ENCODE measurements around the gene TUSC2. TPM values are rescaled to one million over a fixed set of nuclear protein-coding genes. Genes with fewer than 3 reads are reported as not detected.

Gene TUSC2
- total and polyA plus RNA-seq, 9 of the 15 experiments (the other 6 are each of a cell fraction or from before 2014, with no cell fraction given) = 2.8 to 67.5 (median 25.8) TPM

DNA sequence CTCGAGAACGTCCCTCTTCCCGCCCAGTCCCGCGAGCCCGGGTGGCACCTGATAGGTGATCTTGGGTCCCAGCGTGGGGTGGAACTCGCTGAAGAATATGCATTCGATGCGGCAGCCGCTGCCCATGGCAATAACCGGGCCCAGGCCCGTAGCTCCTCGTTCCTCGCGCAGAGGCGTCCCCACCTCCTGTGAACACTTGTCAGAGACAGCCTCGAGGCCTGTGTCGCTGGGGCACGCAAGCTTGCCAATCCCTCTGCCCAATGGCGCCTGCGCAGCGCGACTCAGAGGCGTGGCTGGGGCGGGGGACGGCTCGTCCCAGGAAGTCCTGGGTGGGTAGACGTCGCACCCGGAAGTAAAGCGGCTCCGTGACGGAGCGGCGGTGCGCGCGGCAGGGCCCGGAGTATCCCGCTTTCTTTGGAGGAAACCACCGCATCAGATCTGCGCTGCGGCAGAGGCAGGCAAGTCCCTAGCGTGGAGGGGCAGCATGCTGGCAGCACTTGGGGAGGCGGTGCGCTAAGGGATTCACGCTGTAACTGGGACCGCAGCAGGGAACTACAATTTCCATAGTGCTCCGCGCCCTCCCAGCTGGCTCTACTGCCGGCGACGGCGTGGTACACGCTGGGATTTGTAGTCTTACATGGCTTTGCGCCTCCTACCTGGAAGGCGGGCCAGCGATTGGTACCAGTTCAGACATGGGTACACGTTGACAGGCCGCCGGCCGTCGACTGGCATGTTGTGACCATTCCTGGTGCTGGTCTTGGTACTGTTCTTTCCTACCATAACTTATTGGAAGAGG, 22.7 kb upstream of the TUSC2 start, which contains the start of the genes CYB561D2 and NPRL2 (continued):
- TF ChIP-seq CCNT2 (IDR thresholded peaks at IDR 0.05; ENCODE audit: borderline replicate concordance, extremely low read depth, insufficient read length, low read depth, low read length) (peak; percentile 11), CHD2 (IDR thresholded peaks at IDR 0.05; ENCODE audit: low read depth, low read length) (peak; percentile 59; the same call in 1 of the 2 replicates)
- TF ChIP-seq, protein P1, sequence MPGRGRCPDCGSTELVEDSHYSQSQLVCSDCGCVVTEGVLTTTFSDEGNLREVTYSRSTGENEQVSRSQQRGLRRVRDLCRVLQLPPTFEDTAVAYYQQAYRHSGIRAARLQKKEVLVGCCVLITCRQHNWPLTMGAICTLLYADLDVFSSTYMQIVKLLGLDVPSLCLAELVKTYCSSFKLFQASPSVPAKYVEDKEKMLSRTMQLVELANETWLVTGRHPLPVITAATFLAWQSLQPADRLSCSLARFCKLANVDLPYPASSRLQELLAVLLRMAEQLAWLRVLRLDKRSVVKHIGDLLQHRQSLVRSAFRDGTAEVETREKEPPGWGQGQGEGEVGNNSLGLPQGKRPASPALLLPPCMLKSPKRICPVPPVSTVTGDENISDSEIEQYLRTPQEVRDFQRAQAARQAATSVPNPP (IDR thresholded peaks at IDR 0.05; ENCODE audit: borderline replicate concordance, insufficient read depth, insufficient read length) = no peak

DNA sequence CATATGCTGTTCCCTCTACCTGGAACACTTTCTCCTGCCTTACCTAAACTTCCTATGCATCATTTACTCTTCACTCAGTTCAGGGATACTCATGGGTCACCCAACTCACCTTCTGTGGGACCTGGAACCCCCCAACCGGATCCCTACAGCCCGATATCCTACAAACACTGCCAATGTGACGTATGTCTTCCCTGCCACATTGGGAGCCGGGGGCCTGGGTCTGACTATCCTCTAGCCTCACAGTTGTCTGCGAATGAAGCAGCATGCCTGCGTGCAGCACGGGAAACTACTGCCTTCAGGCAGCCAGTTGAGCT, 22.1 kb upstream of the TUSC2 start:
- BruUV-seq (replicated peaks) = TSS peak; percentile 60

More for the DNA sequence above, 22.1 kb upstream of the TUSC2 start:
- peak overlapping the region; percentile 73 to 93 for H3K9ac ChIP-seq (ENCODE audit: insufficient read depth in 1 of 2, low read depth in 2 of 2, low read length in 2 of 2)
- H3K4me1 ChIP-seq (replicated peaks in 1 of 2; ENCODE audit: control insufficient read depth in 2 of 2, insufficient read depth in 2 of 2, low read length in 2 of 2) = peaks cover 11 to 49% of the 10 kb centered on the region in 2 experiments; a peak in 4 of 5 replicates
- H2AFZ ChIP-seq (ENCODE audit: low read depth, low read length) = peak overlapping the region; percentile 98
- peak overlapping the region; percentile 72 for H3K4me3 ChIP-seq
- TF ChIP-seq ELF1 (tag; IDR thresholded peaks at IDR 0.05) = no peak
- no peak for TF ChIP-seq SRSF9 (IDR thresholded peaks at IDR 0.05; ENCODE audit: borderline replicate concordance, low read depth, low read length)
- TF ChIP-seq, protein P2, sequence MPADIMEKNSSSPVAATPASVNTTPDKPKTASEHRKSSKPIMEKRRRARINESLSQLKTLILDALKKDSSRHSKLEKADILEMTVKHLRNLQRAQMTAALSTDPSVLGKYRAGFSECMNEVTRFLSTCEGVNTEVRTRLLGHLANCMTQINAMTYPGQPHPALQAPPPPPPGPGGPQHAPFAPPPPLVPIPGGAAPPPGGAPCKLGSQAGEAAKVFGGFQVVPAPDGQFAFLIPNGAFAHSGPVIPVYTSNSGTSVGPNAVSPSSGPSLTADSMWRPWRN (IDR thresholded peaks at IDR 0.05; ENCODE audit: low read depth) = no peak
- 0 out of 2 replicates have a peak, but pooled peaks have one; percentile 40 for TF ChIP-seq MEF2A (IDR thresholded peaks at IDR 0.05; ENCODE audit: control insufficient read depth, low read depth, low read length)
- no peak for TF ChIP-seq CHD1 (IDR thresholded peaks at IDR 0.05; ENCODE audit: low read length)
- TF ChIP-seq, protein P3, sequence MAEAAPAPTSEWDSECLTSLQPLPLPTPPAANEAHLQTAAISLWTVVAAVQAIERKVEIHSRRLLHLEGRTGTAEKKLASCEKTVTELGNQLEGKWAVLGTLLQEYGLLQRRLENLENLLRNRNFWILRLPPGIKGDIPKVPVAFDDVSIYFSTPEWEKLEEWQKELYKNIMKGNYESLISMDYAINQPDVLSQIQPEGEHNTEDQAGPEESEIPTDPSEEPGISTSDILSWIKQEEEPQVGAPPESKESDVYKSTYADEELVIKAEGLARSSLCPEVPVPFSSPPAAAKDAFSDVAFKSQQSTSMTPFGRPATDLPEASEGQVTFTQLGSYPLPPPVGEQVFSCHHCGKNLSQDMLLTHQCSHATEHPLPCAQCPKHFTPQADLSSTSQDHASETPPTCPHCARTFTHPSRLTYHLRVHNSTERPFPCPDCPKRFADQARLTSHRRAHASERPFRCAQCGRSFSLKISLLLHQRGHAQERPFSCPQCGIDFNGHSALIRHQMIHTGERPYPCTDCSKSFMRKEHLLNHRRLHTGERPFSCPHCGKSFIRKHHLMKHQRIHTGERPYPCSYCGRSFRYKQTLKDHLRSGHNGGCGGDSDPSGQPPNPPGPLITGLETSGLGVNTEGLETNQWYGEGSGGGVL (CRISPR knock-in tag; IDR thresholded peaks at IDR 0.05) = no peak
- no peak for TF ChIP-seq SIX5 (IDR thresholded peaks at IDR 0.05; ENCODE audit: borderline replicate concordance in 1 of 2, insufficient read depth in 1 of 2, low read depth in 1 of 2, low read length in 2 of 2)
- ATAC-seq = no peak; the same call in 2 of the 3 replicates
- peaks cover under 1% of the 10 kb centered on the region for H3K9me1 ChIP-seq (ENCODE audit: control insufficient read depth, insufficient read depth, low read length)
- peaks cover 26% of the 10 kb centered on the region for H3K79me2 ChIP-seq (ENCODE audit: control insufficient read depth, insufficient read depth, low read length)
- intact Hi-C loops (cut with micrococcal nuclease) (no loop called here), in situ Hi-C loops (cut with MboI) (no loop called here)
- peaks cover 44% of the 10 kb centered on the region; the same call in 2 of the 3 replicates for H3K36me3 ChIP-seq (ENCODE audit: control insufficient read depth, insufficient read depth, low read length)
- ChIA-PET CTCF (ENCODE audit: low intra/inter-chr PET ratio) (no interaction called here), POLR2A (interaction anchor here (0.6 to 1.6 kb wide), 8 partner anchors 9 to 53 kb away, joined by 3 to 12 read pairs (median 3); partner anchors contain the start of genes HYAL3, NAA80, RASSF1 and TMEM115)
- no peaks in the 10 kb centered on the region; the same call in 1 of the 2 replicates for H3K9me3 ChIP-seq (replicated peaks; ENCODE audit: control insufficient read depth, insufficient read depth, low read depth, low read length)
- no peak for DNase-seq (ENCODE audit: extremely low read depth in 1 of 4, low spot score in 3 of 4)
- peak overlapping the region; percentile 77 for H3K27ac ChIP-seq (ENCODE audit: extremely low read depth, low read depth, low read length)
- FAIRE-seq = no peak
- 0% methylated on average over 7 of the region's 7 CpGs for WGBS (ENCODE audit: insufficient coverage, low coverage, missing lambda C conversion rate)
- H3K27me3 ChIP-seq (ENCODE audit: control insufficient read depth in 2 of 2, insufficient read depth in 2 of 2, low read length in 2 of 2) = no peaks in the 10 kb centered on the region
- no peaks in the 10 kb centered on the region; the same call in 1 of the 2 replicates for H4K20me1 ChIP-seq (replicated peaks; ENCODE audit: control insufficient read depth, insufficient read depth, low read length)
- peak overlapping the region; percentile 86 for H3K4me2 ChIP-seq (ENCODE audit: insufficient read depth, low read length)
